Fibroblast of upper back skin (primary cell): ENCODE measurements around the gene TEX19.
"Not testable (repeated sequence)": the region's sequence is repeated elsewhere in the genome, so short reads cannot be mapped to it uniquely, and the experiment has no call there.

Source experiments
- DNase-seq: peaks from one replicate; pipeline ENCODE4 v3.0.0-alpha.2; 2013

The TEX19 gene

GRCh38 chr17:82380860-82381702 is 22.0 kb downstream of the TEX19 start:
- DNase-seq: no peak

DNA sequence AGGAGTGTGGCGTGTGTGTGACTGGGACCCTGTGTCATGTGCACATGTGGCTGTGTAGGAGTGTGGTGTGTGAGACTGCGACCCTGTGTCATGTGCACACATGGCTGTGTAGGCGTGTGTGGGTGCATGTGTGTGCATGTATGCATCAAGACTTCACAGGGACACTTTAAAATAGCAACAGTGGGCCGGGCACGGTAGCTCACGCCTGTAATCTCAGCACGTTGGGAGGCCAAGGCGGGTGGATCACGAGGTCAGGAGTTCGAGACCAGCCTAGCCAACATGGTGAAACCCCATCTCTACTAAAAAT is 22.6 kb downstream of the TEX19 start:
- not testable (repeated sequence) for DNase-seq

DNA sequence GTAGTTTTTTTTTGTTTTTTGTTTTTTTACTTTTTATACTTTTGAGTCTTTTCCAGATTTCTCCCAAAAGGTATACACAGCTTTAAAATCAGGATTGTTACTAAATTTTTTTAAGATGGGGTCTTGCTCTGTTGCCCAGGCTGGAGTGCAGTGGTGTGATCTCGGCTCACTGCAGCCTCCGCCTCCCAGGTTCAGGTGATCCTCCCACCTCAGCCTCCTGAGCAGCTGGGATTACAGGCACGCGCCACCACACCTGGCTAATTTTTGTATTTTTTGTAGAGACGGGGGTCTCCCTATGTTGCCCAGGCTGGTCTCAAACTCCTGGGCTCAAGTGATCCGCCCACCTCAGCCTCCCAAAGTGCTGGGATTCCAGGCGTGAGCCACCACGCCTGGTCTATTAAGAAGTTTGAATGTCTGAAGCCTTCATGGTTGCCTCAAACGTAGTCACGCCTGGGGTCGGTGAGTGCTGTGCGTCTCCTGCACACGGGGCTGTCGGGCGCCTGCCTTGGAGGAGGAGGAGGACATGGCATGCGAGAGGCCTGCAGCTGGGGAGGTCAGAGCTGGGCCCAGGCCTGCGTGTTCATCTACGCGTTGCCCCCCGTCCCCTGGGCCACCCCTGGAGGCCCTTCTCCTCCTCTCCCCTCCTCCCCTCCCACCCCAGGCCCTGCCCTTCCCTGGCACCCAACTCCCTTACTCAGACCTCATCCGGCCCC is 23.3 kb downstream of the TEX19 start:
- not testable (repeated sequence) for DNase-seq

GRCh38 chr17:82382933-82383255 is 23.8 kb downstream of the TEX19 start:
- DNase-seq: no peak

GRCh38 chr17:82383411-82383810 is 24.4 kb downstream of the TEX19 start:
- no peak for DNase-seq

GRCh38 chr17:82384051-82384729 is 25.1 kb downstream of the TEX19 start:
- DNase-seq: no peak

DNA sequence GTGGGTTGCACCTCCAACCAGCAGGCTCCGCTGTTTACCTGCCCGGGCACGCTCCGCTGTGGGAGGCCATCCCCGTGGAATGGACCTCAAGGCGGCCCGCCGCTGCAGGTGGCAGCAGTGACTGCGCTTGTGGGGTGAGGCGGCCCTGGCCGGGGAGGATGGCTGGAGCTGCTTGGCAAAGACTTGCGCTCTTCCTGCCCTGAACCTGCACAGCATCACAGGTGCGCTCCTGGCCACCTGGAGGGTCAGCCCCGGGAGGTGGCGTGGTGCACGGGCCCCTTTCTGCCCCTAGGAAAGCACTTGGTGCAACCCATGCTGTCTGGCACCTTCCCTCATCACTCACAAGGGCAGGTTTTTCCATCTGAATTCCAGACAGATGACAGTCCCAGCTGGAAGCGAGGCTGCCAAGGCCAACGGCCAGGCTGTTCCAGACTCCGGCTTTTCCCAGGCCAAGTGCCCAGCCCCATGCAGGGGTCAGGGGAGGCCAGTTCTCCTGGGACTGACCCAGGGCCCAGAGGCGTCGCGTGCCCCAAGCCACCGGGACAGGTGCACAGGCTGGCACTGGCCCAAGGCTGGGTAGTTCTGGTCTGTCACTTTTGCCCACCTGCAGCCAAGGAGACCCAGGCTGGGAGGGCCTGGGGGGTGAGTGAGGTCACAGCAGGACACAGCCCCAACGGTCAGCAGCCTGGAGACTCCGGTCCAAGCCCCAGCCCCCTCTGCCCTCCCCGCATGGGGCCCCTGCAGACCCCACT is 25.9 kb downstream of the TEX19 start:
- peak; percentile 12 for DNase-seq

GRCh38 chr17:82385559-82386254 is 26.7 kb downstream of the TEX19 start:
- DNase-seq: no peak

DNA sequence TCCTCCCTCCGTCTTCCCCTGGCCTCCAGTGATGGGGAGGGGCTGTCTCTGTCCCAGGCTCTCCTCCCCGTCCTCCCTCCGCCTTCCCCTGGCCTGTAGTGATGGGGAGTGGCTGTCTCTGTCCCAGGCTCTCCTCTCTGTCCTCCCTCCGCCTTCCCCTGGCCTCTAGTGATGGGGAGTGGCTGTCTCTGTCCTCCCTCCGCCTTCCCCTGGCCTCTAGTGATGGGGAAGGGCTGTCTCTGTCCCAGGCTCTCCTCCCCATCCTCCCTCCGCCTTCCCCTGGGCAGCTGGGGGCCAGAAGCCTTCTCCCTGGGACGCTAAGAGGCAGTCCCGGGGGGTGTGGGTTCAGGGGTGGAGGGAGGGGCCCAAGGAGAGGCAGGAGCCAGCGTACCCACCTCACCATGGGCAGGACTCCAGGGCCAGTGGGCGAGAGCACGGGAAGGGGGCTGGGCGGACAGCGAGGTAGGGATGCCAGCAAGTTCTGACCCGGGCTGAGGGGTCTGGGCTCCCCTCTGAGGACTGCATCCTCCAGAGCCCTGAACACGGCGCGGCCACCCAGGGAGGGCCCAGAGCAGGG is 27.3 kb downstream of the TEX19 start:
- DNase-seq: no peak

DNA sequence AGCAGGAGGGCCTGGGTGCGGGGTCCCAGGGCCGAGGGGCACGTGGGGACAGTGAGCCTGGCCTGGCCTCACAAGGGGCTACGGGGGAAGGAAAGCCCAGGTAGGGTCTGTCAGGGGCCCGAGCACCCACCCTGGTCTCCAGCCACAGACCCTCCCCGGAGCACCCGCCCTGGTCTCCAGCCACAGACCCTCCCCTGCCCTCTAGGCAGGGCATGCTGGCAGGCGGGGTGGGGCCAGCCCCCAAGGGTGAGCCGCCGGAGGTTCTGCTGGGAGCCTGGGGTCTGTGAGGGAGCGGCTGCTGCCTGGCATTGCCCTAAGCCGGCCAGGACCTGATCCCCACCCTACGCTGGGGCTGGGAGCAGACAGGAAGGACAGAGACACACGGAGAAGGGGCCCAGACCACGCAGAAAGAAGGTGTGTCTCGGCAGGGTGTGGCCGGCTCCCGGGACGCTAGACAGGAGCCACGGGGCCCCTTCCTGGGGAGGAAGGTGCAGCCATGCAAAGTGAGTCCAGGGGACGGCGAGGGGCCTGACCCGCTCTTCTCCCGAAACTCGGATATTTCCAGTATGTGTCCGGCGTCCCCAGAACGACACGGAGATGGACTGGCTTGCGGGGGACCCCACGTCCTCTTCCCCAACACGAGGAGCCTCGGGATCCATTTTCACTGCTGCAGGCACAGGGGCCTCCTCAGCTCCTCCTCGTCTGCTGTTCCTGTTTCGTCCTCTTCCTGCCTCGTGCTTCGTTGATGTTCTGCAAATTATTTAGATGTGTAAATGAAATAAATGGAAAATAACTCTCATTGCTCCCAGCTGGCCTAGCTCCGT is 28.0 kb downstream of the TEX19 start:
- DNase-seq: no peak

DNA sequence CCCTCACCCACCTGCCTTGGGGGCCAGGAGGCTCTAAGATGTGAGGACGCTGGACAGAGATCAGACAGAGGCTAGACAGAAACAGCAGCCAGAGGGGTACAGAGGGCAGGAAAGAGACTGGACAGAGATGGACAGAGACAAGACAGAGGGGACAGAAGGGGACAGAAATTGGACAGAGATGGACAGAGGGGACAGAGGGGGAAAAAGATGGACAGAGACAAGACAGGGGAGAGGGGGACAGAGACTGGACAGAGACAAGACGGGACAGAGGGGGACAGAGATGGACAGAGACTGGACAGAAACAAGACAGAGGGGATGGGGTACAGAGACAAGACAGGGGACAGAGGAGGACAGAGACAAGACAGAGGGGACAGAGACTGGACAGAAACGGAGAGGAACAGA is 28.7 kb downstream of the TEX19 start:
- no peak for DNase-seq

DNA sequence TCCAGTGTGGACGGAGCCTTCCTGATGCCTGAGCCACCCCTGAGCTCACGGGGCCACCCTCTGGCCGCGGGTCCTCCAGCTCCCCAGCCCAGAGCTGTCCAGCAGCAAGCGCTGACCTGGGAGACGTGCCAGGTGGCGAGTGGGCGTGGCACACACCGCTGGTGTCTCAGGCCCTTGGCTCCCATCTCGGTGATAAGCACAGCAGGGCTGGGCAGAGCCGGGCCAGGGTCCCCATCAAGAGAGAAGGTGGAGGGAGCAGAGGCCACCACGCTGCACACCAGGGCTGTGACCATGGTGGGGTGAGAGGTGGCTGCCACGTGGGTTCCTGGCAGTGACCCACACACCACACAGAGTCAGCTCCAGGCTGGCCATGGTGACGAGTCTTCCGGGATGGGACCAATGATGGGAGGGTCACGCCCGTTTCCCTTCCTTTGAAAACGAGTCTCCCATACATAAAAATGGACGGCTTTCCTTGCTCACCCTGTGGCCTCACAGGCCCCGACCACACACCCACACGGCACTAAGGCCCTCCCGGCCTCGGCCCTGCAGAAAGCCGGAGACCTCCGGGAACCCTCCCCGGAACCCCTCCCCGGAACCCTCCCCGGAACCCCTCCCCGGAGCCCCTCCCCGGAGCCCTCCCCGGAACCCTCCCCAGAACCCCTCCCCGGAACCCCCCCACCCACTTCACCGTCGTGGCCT is 29.3 kb downstream of the TEX19 start:
- no peak for DNase-seq

DNA sequence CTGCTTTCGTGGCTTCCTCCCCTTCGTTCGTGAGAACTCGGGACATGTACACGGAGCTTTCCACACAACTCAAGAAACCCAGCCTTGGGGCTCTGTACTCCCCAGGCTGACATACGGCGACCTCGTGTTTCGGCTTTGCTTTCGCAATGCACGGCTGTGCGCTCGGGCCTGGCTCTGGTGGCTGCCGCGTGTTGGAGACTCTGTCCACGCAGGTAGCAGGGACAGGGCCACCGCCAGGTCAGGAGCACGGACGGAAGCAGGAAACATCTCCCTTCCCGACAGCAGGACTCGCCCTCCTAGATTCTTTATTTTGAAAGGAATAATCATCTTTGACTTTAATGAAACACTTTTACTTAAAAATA is 29.9 kb downstream of the TEX19 start:
- no peak for DNase-seq

DNA sequence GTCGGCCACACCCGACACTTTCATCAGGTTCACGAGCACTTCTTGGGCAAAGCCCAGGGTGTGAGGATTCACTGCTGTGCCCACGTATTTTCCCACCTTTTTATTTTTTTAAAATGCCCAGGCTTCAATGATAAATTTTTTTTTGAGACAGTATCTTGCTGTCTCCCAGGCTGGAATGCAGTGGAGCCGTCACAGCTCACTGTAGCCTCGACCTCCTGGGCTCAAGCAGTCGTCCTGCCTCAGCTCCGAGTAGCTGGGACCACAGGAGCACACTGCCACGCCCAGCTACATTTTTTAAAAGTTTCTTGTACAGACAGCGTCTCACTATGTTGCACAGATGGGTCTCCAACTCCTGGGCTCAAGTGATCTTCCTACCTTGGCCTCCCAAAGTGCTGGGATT is 30.3 kb downstream of the TEX19 start:
- no peak for DNase-seq

DNA sequence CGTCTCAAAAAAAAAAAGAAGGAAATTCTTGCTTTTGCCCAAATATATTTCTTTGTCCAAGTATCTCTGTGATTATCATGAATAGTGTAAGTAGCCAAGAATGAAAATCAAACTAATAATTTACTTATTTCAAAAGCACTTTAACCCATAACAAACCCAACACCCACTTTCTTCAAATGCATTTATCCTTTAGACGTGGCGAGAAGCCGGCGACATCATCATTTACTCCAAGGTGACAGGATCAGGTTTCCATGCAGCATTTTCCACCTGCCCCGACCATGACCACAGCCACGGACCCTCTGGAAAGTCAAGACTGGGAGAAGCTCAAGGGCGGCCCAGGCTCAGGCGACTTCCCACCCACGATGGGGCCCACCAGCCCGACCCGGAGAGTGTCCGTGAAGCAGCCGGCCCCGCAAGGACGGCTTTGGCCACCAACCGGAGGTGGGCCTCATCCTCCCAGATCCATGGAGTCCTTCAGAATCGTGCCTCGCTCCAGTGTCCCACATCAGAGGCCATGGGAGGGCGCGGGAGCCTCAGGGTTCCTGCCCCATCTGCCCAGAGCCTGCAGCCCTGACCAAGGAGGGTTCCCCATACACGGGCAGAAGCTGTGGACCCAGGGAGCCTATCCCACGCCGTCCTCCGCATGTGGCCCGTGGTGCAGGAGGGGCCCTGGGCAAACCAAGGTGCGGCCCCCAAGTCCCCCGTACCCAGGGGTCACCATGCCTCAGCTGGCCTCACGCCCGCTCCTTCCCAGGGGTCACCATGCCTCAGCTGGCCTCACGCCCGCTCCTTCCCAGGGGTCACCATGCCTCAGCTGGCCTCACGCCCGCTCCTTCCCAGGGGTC is 31.2 kb downstream of the TEX19 start:
- no peak for DNase-seq

DNA sequence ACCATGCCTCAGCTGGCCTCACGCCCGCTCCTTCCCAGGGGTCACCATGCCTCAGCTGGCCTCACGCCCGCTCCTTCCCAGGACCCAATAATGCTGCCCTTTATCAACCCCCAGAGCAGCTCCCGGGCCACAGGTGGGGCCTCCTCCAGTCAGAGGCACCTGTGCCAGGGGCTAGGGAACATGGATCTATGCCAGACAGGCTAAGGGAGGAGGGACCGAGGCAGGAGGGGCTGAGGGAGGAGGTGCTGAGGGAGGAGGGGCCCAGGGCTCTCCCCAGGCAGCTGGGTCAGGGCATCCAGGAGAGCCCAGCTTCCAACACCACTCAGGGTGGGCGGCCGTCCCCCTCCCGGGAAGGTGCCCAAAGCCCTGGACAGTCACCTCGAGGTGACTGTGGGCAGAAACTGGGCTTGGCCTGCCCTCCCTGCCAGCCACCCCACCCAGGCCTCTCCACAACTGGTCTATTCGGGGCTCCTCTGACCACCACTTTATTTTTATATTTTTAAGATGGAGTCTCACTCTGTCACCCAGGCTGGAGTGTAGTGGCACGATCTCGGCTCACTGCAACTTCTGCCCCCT is 31.9 kb downstream of the TEX19 start:
- DNase-seq: no peak

DNA sequence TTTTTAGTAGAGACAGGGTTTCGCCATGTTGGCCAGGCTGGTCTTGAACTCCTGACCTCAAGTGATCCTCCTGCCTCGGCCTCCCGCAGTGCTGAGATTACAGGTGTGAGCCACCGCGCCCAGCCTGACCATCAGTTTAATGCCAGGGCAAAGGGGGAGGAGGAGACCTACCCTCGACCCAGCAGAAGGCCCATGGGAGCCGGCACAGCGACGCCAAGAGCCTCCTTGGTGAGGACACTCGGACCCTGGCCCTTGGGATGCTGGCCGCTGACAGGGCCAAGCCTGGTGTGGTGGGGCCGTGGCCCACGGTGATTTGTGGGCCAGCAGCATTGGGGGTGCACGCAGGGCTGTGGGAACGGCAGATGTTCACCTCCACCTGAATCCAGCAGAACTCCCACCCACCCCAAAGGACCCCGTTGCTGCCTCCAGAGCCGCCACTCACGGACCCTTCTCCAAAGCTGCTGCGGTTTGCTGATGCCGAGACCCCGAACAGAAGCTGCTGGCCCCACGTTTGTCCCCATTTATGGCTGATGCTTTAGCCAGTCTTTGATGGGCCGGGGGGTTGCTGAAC is 32.5 kb downstream of the TEX19 start:
- no peak for DNase-seq

- no peak for DNase-seq
These were observed 33.3 kb downstream of the TEX19 start for GRCh38 chr17:82392209-82392920.

- DNase-seq: no peak
These were observed 33.9 kb downstream of the TEX19 start for GRCh38 chr17:82392941-82393340.
